ENCODE results near the gene KANK2.

DNA sequence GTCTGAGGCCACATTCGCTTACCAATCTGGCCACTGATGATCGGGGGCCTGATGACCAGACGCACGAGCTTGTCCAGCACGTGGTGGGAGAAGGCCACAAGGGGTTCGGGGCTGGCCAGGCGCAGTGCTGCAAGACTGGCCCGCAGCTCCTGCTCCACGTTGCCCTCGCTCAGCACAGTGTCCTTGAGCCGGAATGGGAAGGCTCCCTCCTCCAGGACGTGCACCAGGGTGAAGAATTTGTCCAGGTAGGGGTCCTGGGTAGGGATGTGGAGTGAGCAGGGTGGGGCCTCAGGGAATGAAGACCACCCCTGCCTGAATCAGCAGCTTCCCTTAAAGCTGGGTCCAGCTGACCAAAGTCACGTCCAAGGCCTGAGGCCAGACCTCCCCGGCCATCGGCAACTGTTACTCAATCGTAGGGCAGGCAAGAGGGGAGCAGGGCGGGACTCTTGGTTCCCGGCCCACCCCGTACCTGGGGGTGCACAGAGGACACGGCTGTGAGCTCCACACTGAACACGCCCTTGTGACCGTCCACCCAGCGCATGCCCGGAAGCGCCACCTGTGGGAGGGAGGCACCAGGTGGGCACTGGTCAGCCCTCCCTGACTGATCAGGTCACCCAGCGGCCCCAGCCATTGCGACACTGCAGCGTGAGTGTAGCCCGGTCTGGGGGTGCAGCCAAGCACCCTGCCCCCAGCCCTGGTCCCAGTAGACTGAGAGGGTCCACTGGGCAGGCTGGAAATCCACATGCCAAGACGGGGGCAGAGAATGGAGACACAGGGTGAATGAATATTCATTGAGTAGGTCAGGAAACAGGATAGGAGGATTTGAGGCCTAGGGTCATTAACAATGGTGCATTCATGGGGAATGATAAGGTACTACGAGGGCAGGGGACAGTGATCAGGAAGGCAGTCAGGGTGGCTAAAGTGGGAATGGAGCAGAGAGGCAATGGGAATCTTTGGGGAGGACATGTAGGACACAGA, 39.3 kb upstream of the KANK2 start:
- TF ChIP-seq, protein P1, sequence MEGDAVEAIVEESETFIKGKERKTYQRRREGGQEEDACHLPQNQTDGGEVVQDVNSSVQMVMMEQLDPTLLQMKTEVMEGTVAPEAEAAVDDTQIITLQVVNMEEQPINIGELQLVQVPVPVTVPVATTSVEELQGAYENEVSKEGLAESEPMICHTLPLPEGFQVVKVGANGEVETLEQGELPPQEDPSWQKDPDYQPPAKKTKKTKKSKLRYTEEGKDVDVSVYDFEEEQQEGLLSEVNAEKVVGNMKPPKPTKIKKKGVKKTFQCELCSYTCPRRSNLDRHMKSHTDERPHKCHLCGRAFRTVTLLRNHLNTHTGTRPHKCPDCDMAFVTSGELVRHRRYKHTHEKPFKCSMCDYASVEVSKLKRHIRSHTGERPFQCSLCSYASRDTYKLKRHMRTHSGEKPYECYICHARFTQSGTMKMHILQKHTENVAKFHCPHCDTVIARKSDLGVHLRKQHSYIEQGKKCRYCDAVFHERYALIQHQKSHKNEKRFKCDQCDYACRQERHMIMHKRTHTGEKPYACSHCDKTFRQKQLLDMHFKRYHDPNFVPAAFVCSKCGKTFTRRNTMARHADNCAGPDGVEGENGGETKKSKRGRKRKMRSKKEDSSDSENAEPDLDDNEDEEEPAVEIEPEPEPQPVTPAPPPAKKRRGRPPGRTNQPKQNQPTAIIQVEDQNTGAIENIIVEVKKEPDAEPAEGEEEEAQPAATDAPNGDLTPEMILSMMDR (IDR thresholded peaks at IDR 0.05; ENCODE audit: low read depth, low read length), result no peak
- TF ChIP-seq POLR2A (IDR thresholded peaks at IDR 0.05; ENCODE audit: extremely low read depth, insufficient read length), result no peak
- TF ChIP-seq, protein P2, sequence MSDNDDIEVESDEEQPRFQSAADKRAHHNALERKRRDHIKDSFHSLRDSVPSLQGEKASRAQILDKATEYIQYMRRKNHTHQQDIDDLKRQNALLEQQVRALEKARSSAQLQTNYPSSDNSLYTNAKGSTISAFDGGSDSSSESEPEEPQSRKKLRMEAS (IDR thresholded peaks at IDR 0.05; ENCODE audit: low read depth, low read length), result no peak

Data from NB4 (cell line).